Fibroblast of upper back skin (primary cell): Measurements from ENCODE around the gene GJB5.
A peak's percentile ranks its signal among the peaks of the same experiment; 100 is the strongest.

Source experiments
- DNase-seq: peaks from one replicate; pipeline ENCODE4 v3.0.0-alpha.2; 2013

The GJB5 gene

GRCh38 chr1:34796990-34797389 lies 42.1 kb downstream of the GJB5 start:
- DNase-seq, result no peak

GRCh38 chr1:34800214-34800613 lies 45.4 kb downstream of the GJB5 start:
- DNase-seq, result no peak

DNA sequence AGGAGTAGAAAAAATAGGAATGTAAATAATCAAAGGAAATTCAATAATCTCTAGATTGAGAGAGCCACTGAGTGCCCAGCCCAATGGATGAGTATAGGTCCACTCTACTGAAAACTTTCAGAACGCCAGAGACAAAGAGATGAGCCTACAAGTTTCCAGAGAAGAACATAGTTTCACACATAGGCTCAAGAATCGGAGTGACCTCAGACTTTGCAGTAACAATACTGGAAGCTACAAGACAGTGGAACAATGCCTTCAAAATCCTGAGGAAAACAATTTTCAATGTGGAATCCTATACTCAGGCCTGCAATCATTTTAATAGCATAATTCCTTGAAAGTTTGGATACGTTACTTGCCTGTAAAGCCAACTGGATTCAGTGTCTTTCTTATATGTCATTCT lies 48.9 kb downstream of the GJB5 start:
- no peak for DNase-seq

GRCh38 chr1:34806396-34806795 lies 51.5 kb downstream of the GJB5 start:
- peak; percentile 11 for DNase-seq
